Measurements from ENCODE around the gene CCT6B. TPM values are rescaled to one million over a fixed set of nuclear protein-coding genes. Genes with fewer than 3 reads are reported as not detected.
"Not testable (repeated sequence)": the region's sequence is repeated elsewhere in the genome, so short reads cannot be mapped to it uniquely, and the experiment has no call there.

Gene CCT6B, protein sequence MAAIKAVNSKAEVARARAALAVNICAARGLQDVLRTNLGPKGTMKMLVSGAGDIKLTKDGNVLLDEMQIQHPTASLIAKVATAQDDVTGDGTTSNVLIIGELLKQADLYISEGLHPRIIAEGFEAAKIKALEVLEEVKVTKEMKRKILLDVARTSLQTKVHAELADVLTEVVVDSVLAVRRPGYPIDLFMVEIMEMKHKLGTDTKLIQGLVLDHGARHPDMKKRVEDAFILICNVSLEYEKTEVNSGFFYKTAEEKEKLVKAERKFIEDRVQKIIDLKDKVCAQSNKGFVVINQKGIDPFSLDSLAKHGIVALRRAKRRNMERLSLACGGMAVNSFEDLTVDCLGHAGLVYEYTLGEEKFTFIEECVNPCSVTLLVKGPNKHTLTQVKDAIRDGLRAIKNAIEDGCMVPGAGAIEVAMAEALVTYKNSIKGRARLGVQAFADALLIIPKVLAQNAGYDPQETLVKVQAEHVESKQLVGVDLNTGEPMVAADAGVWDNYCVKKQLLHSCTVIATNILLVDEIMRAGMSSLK
- total RNA-seq: 8.3 TPM
- 1.5 TPM for polyA plus RNA-seq

- DNase-seq (ENCODE audit: extremely low spot score): peak; percentile 97
- peak within 1 kb of the TSS; percentile 96 for H3K27ac ChIP-seq (ENCODE audit: low read depth)
- peak within 1 kb of the TSS; percentile 78 for H3K4me3 ChIP-seq (ENCODE audit: low read depth, low read length)
- H3K4me1 ChIP-seq (ENCODE audit: insufficient read depth): no peaks in the 10 kb centered on the region
- H3K36me3 ChIP-seq (ENCODE audit: insufficient read depth): no peaks in the 10 kb centered on the region
- WGBS: under 1% methylated on average over 65 of the region's 65 CpGs
These were observed at the start of gene CCT6B, which contains the start of gene ZNF830 for GRCh38 chr17:34961093-34961911. Gene CCT6B, minus strand, starts transcription at chr17:34961460. Its CDS starts 67 bp downstream, at chr17:34961393. Gene ZNF830, plus strand, starts transcription at chr17:34961540. Its CDS starts 27 bp downstream, at chr17:34961567.

GRCh38 chr17:35010093-35010492, 48.8 kb upstream of the CCT6B start:
- 80% methylated on average over 3 of the region's 3 CpGs for WGBS

DNA sequence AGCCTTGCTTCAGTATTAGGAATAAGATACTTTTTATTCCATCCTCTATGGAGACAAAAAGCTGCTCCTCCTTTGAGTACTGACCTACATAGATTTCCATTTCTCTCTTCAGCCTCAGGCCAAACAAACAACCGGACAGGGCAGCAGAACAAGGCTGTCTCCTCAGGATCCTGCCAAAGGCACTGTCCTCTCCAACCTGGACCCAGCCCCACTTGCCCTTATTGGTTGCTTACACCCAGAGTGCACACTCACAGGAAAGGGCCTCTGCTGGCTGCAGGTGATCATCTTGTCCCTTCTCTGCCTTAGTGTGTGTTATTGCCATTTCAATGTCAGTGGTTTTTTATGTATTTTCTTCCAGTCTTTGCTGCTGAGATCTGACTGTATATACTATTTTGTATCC, 45.7 kb upstream of the CCT6B start:
- no peaks in the 10 kb centered on the region for H3K36me3 ChIP-seq (ENCODE audit: insufficient read depth)

More at GRCh38 chr17:35010093-35010492, 48.8 kb upstream of the CCT6B start:
- Histone ChIP-seq H3K27ac (ENCODE audit: low read depth) (no peak overlapping the region), H3K36me3 (ENCODE audit: insufficient read depth) (no peaks in the 10 kb centered on the region), H3K4me3 (ENCODE audit: low read depth, low read length) (no peak overlapping the region), H3K4me1 (ENCODE audit: insufficient read depth) (no peaks in the 10 kb centered on the region)
- no peak for DNase-seq (ENCODE audit: extremely low spot score)

DNA sequence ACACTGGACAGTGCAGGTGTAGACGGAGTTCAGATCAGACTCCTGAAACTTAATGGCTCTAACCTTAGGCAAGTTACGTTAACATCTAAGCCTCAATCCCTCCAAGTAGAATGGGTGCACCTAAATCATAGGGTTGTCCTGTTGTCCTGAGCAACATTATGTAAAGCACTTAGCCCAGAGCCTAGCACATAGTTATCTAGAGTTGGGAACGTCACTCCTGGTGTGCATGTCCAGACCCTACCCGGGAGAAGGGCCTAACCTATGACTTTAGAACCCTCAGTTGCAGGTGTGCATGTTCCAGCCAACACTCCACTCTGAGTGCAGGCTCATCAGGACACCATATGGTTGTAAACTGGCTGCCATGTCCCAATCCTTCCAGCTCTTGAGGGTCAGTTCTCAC, 45.1 kb upstream of the CCT6B start:
- Histone ChIP-seq H3K36me3 (ENCODE audit: insufficient read depth) (no peaks in the 10 kb centered on the region), H3K4me1 (ENCODE audit: insufficient read depth) (no peaks in the 10 kb centered on the region), H3K27ac (ENCODE audit: low read depth) (no peak overlapping the region), H3K4me3 (ENCODE audit: low read depth, low read length) (no peak overlapping the region)
- WGBS: 91% methylated on average over 4 of the region's 4 CpGs
- DNase-seq (ENCODE audit: extremely low spot score): no peak

More for the DNA sequence above, 45.7 kb upstream of the CCT6B start:
- Histone ChIP-seq H3K27ac (ENCODE audit: low read depth) (no peak overlapping the region), H3K4me1 (ENCODE audit: insufficient read depth) (no peaks in the 10 kb centered on the region), H3K4me3 (ENCODE audit: low read depth, low read length) (no peak overlapping the region)
- DNase-seq (ENCODE audit: extremely low spot score): no peak
- whole genome bisulfite sequencing: 88% methylated on average over 1 of the region's 1 CpG

DNA sequence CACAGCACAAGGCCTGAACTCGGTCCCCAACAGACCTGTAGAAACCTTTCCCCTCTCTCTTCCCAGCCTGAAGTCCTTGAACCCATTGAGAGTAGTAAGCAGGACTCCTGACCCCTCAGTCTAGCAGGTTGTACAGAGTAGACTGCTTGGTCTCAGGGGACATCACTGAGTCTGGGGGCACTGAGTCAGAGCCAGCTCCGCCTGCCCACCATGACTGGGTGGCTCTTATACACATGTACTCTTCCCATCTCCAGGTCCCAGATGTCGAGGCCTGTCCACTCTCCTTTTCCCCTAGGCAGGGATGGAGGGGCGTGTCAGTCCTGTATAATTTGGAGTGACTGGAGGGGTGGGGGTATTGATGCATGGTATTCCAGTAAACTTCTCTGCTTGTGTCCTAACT, 42.5 kb upstream of the CCT6B start:
- no peaks in the 10 kb centered on the region for H3K4me1 ChIP-seq (ENCODE audit: insufficient read depth)
- WGBS: 92% methylated on average over 4 of the region's 4 CpGs
- no peak overlapping the region for H3K4me3 ChIP-seq (ENCODE audit: low read depth, low read length)
- H3K27ac ChIP-seq (ENCODE audit: low read depth): no peak overlapping the region
- H3K36me3 ChIP-seq (ENCODE audit: insufficient read depth): no peaks in the 10 kb centered on the region
- no peak for DNase-seq (ENCODE audit: extremely low spot score)

DNA sequence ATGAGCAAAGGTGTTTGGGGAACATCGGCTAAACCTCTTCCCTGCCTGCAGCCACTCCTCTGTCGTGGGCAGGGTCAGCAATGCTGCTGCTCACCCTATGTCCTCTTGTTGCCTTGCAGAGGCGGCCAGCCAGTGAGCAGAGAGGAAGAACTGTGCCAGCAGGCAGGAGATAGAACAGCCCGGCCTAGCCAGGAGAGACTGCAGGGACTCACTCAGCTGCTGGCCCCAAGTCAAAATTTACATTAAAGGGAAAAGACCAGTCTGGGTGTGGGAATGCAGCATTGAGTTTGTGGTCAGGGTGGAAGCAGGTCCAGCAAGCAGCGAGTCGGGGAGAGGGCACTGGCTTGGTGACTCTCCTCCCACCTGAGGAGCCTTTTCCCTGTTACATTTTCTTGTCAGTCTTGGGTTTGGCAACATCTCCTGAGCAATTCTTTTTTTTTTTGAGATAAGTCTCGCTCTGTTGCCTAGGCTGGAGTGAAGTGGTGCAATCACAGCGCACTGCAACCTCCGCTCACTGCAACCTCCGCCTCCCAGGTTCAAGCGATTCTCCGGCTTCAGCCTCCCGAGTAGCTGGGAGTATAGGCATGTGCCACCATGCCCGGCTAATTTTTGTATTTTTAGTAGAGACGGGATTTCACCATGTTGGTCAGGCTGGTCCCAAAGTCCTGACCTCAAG, 41.8 kb upstream of the CCT6B start:
- WGBS: 63% methylated on average over 15 of the region's 15 CpGs
- Histone ChIP-seq H3K4me3 (ENCODE audit: low read depth, low read length) (no peak overlapping the region), H3K27ac (ENCODE audit: low read depth) (no peak overlapping the region), H3K36me3 (ENCODE audit: insufficient read depth) (no peaks in the 10 kb centered on the region), H3K4me1 (ENCODE audit: insufficient read depth) (no peaks in the 10 kb centered on the region)
- no peak for DNase-seq (ENCODE audit: extremely low spot score)

DNA sequence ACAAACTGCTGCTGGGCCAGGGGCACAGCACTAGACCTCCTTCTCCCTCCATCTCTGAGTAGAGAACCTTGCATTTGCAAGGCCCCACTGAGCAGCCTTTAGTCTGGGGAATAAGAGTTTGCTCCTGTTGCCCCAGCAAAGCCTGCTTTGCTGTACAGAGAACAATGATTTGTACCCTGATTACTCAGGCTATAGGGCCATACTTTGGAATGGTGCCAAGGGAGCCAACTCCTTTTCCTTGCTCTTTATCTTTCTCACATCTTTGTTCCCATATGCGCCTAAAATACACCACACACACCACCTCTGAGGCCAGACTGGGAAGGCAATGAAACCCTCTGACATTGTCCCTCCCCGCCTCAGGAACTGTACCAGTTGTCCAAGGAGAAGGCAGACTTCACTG, 40.3 kb upstream of the CCT6B start:
- DNase-seq (ENCODE audit: extremely low spot score): no peak
- no peaks in the 10 kb centered on the region for H3K36me3 ChIP-seq (ENCODE audit: insufficient read depth)
- no peak overlapping the region for H3K4me3 ChIP-seq (ENCODE audit: low read depth, low read length)
- 68% methylated on average over 2 of the region's 2 CpGs for WGBS
- H3K27ac ChIP-seq (ENCODE audit: low read depth): no peak overlapping the region
- no peaks in the 10 kb centered on the region for H3K4me1 ChIP-seq (ENCODE audit: insufficient read depth)

DNA sequence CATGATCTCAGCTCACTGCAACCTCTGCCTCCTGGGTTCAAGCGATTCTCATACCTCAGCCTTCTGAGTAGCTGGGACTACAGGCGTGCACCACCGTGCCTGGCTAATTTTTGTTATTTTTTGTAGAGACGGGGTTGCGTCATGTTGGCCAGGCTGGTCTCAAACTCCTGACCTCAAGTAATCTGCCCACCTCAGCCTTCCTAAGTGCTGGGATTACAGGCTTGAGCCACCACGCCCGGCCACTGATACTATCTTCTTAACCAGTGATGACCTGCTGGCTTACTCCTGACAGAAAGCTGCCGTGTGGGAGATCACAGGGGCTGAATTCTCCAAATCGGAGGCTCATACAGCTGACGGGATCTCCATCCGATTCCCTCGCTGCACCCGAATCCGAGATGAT, 39.7 kb upstream of the CCT6B start:
- WGBS: 69% methylated on average over 14 of the region's 14 CpGs
- H3K27ac ChIP-seq (ENCODE audit: low read depth); H3K4me1 ChIP-seq (ENCODE audit: insufficient read depth): not testable (repeated sequence)

GRCh38 chr17:34999456-34999855, 38.2 kb upstream of the CCT6B start:
- Histone ChIP-seq H3K36me3 (ENCODE audit: insufficient read depth) (no peaks in the 10 kb centered on the region), H3K4me3 (ENCODE audit: low read depth, low read length) (no peak overlapping the region), H3K27ac (ENCODE audit: low read depth) (no peak overlapping the region), H3K4me1 (ENCODE audit: insufficient read depth) (no peaks in the 10 kb centered on the region)
- no peak for DNase-seq (ENCODE audit: extremely low spot score)
- 96% methylated on average over 2 of the region's 2 CpGs for WGBS

More for the DNA sequence above, 39.7 kb upstream of the CCT6B start:
- H3K4me3 ChIP-seq (ENCODE audit: low read depth, low read length); DNase-seq (ENCODE audit: extremely low spot score); H3K36me3 ChIP-seq (ENCODE audit: insufficient read depth): not testable (repeated sequence)

DNA sequence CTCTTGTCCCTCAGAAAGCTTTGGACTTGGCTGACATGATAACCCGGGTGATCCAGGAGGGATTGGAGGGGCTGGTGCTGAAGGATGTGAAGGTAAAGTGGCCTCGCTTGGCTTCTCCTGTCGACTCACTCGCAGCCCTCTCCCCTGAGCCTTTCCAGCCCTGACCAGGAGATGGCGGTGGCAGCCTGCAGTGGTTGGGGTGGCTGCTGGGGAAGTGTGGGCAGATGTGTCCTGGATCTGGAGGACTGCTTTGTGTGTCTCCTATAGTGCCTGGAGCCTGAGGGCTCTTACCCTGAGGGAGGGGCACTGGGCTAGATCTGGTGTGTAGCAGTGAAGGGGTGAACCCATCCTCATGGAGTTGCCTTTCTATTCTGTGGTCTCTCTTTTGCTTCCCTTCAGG, 36.9 kb upstream of the CCT6B start:
- Histone ChIP-seq H3K27ac (ENCODE audit: low read depth) (no peak overlapping the region), H3K4me1 (ENCODE audit: insufficient read depth) (no peaks in the 10 kb centered on the region), H3K36me3 (ENCODE audit: insufficient read depth) (no peaks in the 10 kb centered on the region), H3K4me3 (ENCODE audit: low read depth, low read length) (no peak overlapping the region)
- WGBS: 48% methylated on average over 5 of the region's 5 CpGs
- DNase-seq (ENCODE audit: extremely low spot score): no peak

DNA sequence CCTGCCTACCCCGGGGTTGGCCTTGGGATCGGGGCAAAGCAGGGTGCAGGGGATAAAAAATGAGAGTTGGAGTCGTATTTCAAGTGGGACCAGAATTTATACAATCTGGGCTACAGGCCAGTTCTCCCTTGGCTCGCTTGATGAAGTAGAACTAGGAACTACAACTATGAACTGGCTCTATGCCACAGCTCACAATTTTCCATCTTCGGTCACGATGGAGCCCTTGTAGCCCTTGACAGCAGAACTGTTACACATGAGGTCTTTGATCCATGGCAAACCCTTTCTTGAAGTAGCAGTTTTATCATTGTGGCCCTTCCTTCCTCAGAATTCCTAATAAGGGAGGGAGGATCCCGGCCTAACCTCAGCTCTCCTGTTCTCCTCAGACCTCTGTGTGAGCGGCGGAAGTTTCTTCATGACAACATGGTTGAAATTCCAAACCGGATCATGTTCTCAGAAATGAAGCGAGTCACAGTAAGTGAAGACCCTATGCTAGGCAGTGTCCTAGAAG, 36.1 kb upstream of the CCT6B start:
- Histone ChIP-seq H3K36me3 (ENCODE audit: insufficient read depth) (no peaks in the 10 kb centered on the region), H3K4me3 (ENCODE audit: low read depth, low read length) (no peak overlapping the region), H3K27ac (ENCODE audit: low read depth) (no peak overlapping the region), H3K4me1 (ENCODE audit: insufficient read depth) (no peaks in the 10 kb centered on the region)
- 25% methylated on average over 11 of the region's 11 CpGs for WGBS
- no peak for DNase-seq (ENCODE audit: extremely low spot score)

- Histone ChIP-seq H3K27ac (ENCODE audit: low read depth) (no peak overlapping the region), H3K36me3 (ENCODE audit: insufficient read depth) (peaks cover under 1% of the 10 kb centered on the region), H3K4me3 (ENCODE audit: low read depth, low read length) (no peak overlapping the region), H3K4me1 (ENCODE audit: insufficient read depth) (no peaks in the 10 kb centered on the region)
- WGBS: 64% methylated on average over 3 of the region's 3 CpGs
- no peak for DNase-seq (ENCODE audit: extremely low spot score)
These were observed 35.4 kb upstream of the CCT6B start for GRCh38 chr17:34996422-34997285.

Measured in urinary bladder (tissue), 4 donors.